ENCODE measurements around the gene FBXW12.
"Not testable (repeated sequence)": the region's sequence is repeated elsewhere in the genome, so short reads cannot be mapped to it uniquely, and the experiment has no call there.

Gene FBXW12

GRCh38 chr3:48334605-48335004, 37.4 kb upstream of the FBXW12 start:
- H2BK120ac ChIP-seq (ENCODE audit: low read depth, low read length) = no peak overlapping the region
- no peak overlapping the region for H3K4me3 ChIP-seq (ENCODE audit: low read length in 2 of 2)
- H3K4ac ChIP-seq (ENCODE audit: low read length) = no peak overlapping the region
- WGBS, 2 donors (ENCODE audit: extremely low coverage in 2 of 2, insufficient read length in 2 of 2, insufficient replicate concordance in 1 of 2) = no CpG with 5 or more reads among the region's 3 CpGs
- H3K23ac ChIP-seq (ENCODE audit: low read depth, low read length, poor library complexity) = no peak overlapping the region
- H4K8ac ChIP-seq (ENCODE audit: low read depth, low read length) = no peak overlapping the region
- no peak overlapping the region for H2BK5ac ChIP-seq (ENCODE audit: low read length)
- H2BK12ac ChIP-seq (ENCODE audit: low read length) = no peak overlapping the region
- H3K14ac ChIP-seq (ENCODE audit: low read length) = no peak overlapping the region
- H4K91ac ChIP-seq (ENCODE audit: low read depth, low read length, poor library complexity) = no peak overlapping the region
- H3K27ac ChIP-seq (replicated peaks; ENCODE audit: low read length) = no peak overlapping the region
- H3K9me3 ChIP-seq (replicated peaks in 1 of 2; ENCODE audit: control insufficient read depth in 2 of 2, insufficient read depth in 1 of 2, low read depth in 1 of 2, low read length in 2 of 2) = no peaks in the 10 kb centered on the region
- no peak for DNase-seq (ENCODE audit: low spot score)
- H2AFZ ChIP-seq (ENCODE audit: low read length) = no peak overlapping the region
- H3K27me3 ChIP-seq (ENCODE audit: control insufficient read depth in 3 of 3, insufficient read depth in 3 of 3, low read depth in 1 of 3, low read length in 3 of 3) = no peaks in the 10 kb centered on the region
- H3K18ac ChIP-seq (ENCODE audit: low read length) = no peak overlapping the region
- no peaks in the 10 kb centered on the region for H3K79me1 ChIP-seq (ENCODE audit: low read depth, low read length)
- no peaks in the 10 kb centered on the region for H3K36me3 ChIP-seq (replicated peaks in 1 of 2; ENCODE audit: control insufficient read depth in 2 of 2, insufficient read depth in 2 of 2, low read length in 2 of 2)
- H2BK15ac ChIP-seq (ENCODE audit: low read length) = no peak overlapping the region
- no peak overlapping the region for H3K4me2 ChIP-seq (ENCODE audit: insufficient read depth, low read length, poor library complexity, severe bottlenecking)
- H3K4me1 ChIP-seq (ENCODE audit: control insufficient read depth in 2 of 2, insufficient read depth in 1 of 2, low read depth in 1 of 2, low read length in 2 of 2) = no peaks in the 10 kb centered on the region
- no peak overlapping the region for H3K9ac ChIP-seq (ENCODE audit: low read depth, low read length, poor library complexity)
- H2AK5ac ChIP-seq (ENCODE audit: low read depth, low read length) = no peak overlapping the region

- not testable (repeated sequence) for H3K14ac ChIP-seq (ENCODE audit: low read length); H2AK5ac ChIP-seq (ENCODE audit: low read depth, low read length); H3K4me2 ChIP-seq (ENCODE audit: insufficient read depth, low read length, poor library complexity, severe bottlenecking); H3K4ac ChIP-seq (ENCODE audit: low read length); H2BK120ac ChIP-seq (ENCODE audit: low read depth, low read length); H2BK5ac ChIP-seq (ENCODE audit: low read length); H3K27me3 ChIP-seq (ENCODE audit: control insufficient read depth in 3 of 3, insufficient read depth in 3 of 3, low read depth in 1 of 3, low read length in 3 of 3); H4K91ac ChIP-seq (ENCODE audit: low read depth, low read length, poor library complexity); H4K8ac ChIP-seq (ENCODE audit: low read depth, low read length); H3K79me1 ChIP-seq (ENCODE audit: low read depth, low read length); H3K4me3 ChIP-seq (ENCODE audit: low read length in 2 of 2); H2BK12ac ChIP-seq (ENCODE audit: low read length); H3K18ac ChIP-seq (ENCODE audit: low read length); DNase-seq (ENCODE audit: low spot score); H3K23ac ChIP-seq (ENCODE audit: low read depth, low read length, poor library complexity); H3K27ac ChIP-seq (replicated peaks; ENCODE audit: low read length); H2BK15ac ChIP-seq (ENCODE audit: low read length); H3K9ac ChIP-seq (ENCODE audit: low read depth, low read length, poor library complexity); H2AFZ ChIP-seq (ENCODE audit: low read length); H3K9me3 ChIP-seq (replicated peaks in 1 of 2; ENCODE audit: control insufficient read depth in 2 of 2, insufficient read depth in 1 of 2, low read depth in 1 of 2, low read length in 2 of 2); H3K36me3 ChIP-seq (replicated peaks in 1 of 2; ENCODE audit: control insufficient read depth in 2 of 2, insufficient read depth in 2 of 2, low read length in 2 of 2); H3K4me1 ChIP-seq (ENCODE audit: control insufficient read depth in 2 of 2, insufficient read depth in 1 of 2, low read depth in 1 of 2, low read length in 2 of 2)
- no CpG with 5 or more reads among the region's 9 CpGs for WGBS, 2 donors (ENCODE audit: extremely low coverage in 2 of 2, insufficient read length in 2 of 2, insufficient replicate concordance in 1 of 2)
These were observed 36.7 kb upstream of the FBXW12 start for GRCh38 chr3:48335286-48335685.

GRCh38 chr3:48337536-48337935, 34.5 kb upstream of the FBXW12 start:
- H3K4me2 ChIP-seq (ENCODE audit: insufficient read depth, low read length, poor library complexity, severe bottlenecking); H3K4me1 ChIP-seq (ENCODE audit: control insufficient read depth in 2 of 2, insufficient read depth in 1 of 2, low read depth in 1 of 2, low read length in 2 of 2); H3K9me3 ChIP-seq (replicated peaks in 1 of 2; ENCODE audit: control insufficient read depth in 2 of 2, insufficient read depth in 1 of 2, low read depth in 1 of 2, low read length in 2 of 2); H2BK15ac ChIP-seq (ENCODE audit: low read length); H3K36me3 ChIP-seq (replicated peaks in 1 of 2; ENCODE audit: control insufficient read depth in 2 of 2, insufficient read depth in 2 of 2, low read length in 2 of 2); DNase-seq (ENCODE audit: low spot score); H3K23ac ChIP-seq (ENCODE audit: low read depth, low read length, poor library complexity); H2AFZ ChIP-seq (ENCODE audit: low read length); H3K4me3 ChIP-seq (ENCODE audit: low read length in 2 of 2); H2AK5ac ChIP-seq (ENCODE audit: low read depth, low read length); H3K18ac ChIP-seq (ENCODE audit: low read length); H2BK12ac ChIP-seq (ENCODE audit: low read length); H4K91ac ChIP-seq (ENCODE audit: low read depth, low read length, poor library complexity); H3K9ac ChIP-seq (ENCODE audit: low read depth, low read length, poor library complexity); H2BK120ac ChIP-seq (ENCODE audit: low read depth, low read length); H4K8ac ChIP-seq (ENCODE audit: low read depth, low read length); H3K79me1 ChIP-seq (ENCODE audit: low read depth, low read length); H3K14ac ChIP-seq (ENCODE audit: low read length); H3K27ac ChIP-seq (replicated peaks; ENCODE audit: low read length); H3K27me3 ChIP-seq (ENCODE audit: control insufficient read depth in 3 of 3, insufficient read depth in 3 of 3, low read depth in 1 of 3, low read length in 3 of 3); H2BK5ac ChIP-seq (ENCODE audit: low read length); H3K4ac ChIP-seq (ENCODE audit: low read length): not testable (repeated sequence)
- no CpG with 5 or more reads among the region's 5 CpGs for WGBS, 2 donors (ENCODE audit: extremely low coverage in 2 of 2, insufficient read length in 2 of 2, insufficient replicate concordance in 1 of 2)

- Histone ChIP-seq H3K4me1 (ENCODE audit: control insufficient read depth in 2 of 2, insufficient read depth in 1 of 2, low read depth in 1 of 2, low read length in 2 of 2) (no peaks in the 10 kb centered on the region), H3K4ac (ENCODE audit: low read length) (no peak overlapping the region), H3K14ac (ENCODE audit: low read length) (no peak overlapping the region), H3K27ac (replicated peaks; ENCODE audit: low read length) (no peak overlapping the region), H3K23ac (ENCODE audit: low read depth, low read length, poor library complexity) (no peak overlapping the region), H2BK120ac (ENCODE audit: low read depth, low read length) (no peak overlapping the region), H2AFZ (ENCODE audit: low read length) (no peak overlapping the region), H3K4me2 (ENCODE audit: insufficient read depth, low read length, poor library complexity, severe bottlenecking) (no peak overlapping the region), H2BK12ac (ENCODE audit: low read length) (no peak overlapping the region), H3K18ac (ENCODE audit: low read length) (no peak overlapping the region), H3K79me1 (ENCODE audit: low read depth, low read length) (no peaks in the 10 kb centered on the region), H3K27me3 (ENCODE audit: control insufficient read depth in 3 of 3, insufficient read depth in 3 of 3, low read depth in 1 of 3, low read length in 3 of 3) (no peaks in the 10 kb centered on the region), H3K9me3 (replicated peaks in 1 of 2; ENCODE audit: control insufficient read depth in 2 of 2, insufficient read depth in 1 of 2, low read depth in 1 of 2, low read length in 2 of 2) (no peaks in the 10 kb centered on the region), H2BK5ac (ENCODE audit: low read length) (no peak overlapping the region), H3K4me3 (ENCODE audit: low read length in 2 of 2) (no peak overlapping the region), H3K36me3 (replicated peaks in 1 of 2; ENCODE audit: control insufficient read depth in 2 of 2, insufficient read depth in 2 of 2, low read length in 2 of 2) (no peaks in the 10 kb centered on the region), H3K9ac (ENCODE audit: low read depth, low read length, poor library complexity) (no peak overlapping the region), H2AK5ac (ENCODE audit: low read depth, low read length) (no peak overlapping the region), H4K8ac (ENCODE audit: low read depth, low read length) (no peak overlapping the region), H2BK15ac (ENCODE audit: low read length) (no peak overlapping the region), H4K91ac (ENCODE audit: low read depth, low read length, poor library complexity) (no peak overlapping the region)
- DNase-seq (ENCODE audit: low spot score) = no peak
- WGBS, 2 donors (ENCODE audit: extremely low coverage in 2 of 2, insufficient read length in 2 of 2, insufficient replicate concordance in 1 of 2) = no CpG with 5 or more reads among the region's 4 CpGs
These were observed 33.4 kb upstream of the FBXW12 start for GRCh38 chr3:48338635-48339034.
